Activated naive CD8-positive, alpha-beta T cell treated with anti-CD3 and anti-CD28 coated beads for 36 hours (primary cell): ENCODE measurements around the gene TOP2B. TPM values are rescaled to one million over a fixed set of nuclear protein-coding genes. Genes with fewer than 3 reads are reported as not detected.

Experiments used
- DNase-seq: peaks from one replicate; pipeline ENCODE4 v3.0.0; 2021
- H3K27ac Mint-ChIP-seq: one replicate; pipeline ENCODE4 v1.8.0; 2022; ENCODE audit warnings: mild to moderate bottlenecking, moderate library complexity, mixed read lengths
- H3K27me3 Mint-ChIP-seq: one replicate; pipeline ENCODE4 v1.8.0; 2022; ENCODE audit warnings: mild to moderate bottlenecking, mixed read lengths
- H3K36me3 Mint-ChIP-seq: one replicate; pipeline ENCODE4 v1.8.0; 2021; ENCODE audit warnings: mild to moderate bottlenecking, mixed read lengths
- H3K4me1 Mint-ChIP-seq: one replicate; pipeline ENCODE4 v1.8.0; 2021; ENCODE audit warnings: mixed read lengths
- H3K4me3 Mint-ChIP-seq: one replicate; pipeline ENCODE4 v1.8.0; 2022; ENCODE audit warnings: mild to moderate bottlenecking, moderate library complexity, mixed read lengths
- H3K9me3 Mint-ChIP-seq: one replicate; pipeline ENCODE4 v1.8.0; 2022; ENCODE audit warnings: mixed read lengths
- total RNA-seq, 2 experiments: library from RNA; stranded (reverse); gene quantifications; one replicate each; pipeline ENCODE4 v1.2.3, GENCODE V29; 2021

The TOP2B gene
- total RNA-seq, 2 experiments from 2014 or later, result 128 to 130 TPM

- H3K4me1 Mint-ChIP-seq, result no peaks in the 10 kb centered on the region
- no peak overlapping the region for H3K27ac Mint-ChIP-seq
- H3K36me3 Mint-ChIP-seq, result no peaks in the 10 kb centered on the region
- no peak overlapping the region for H3K4me3 Mint-ChIP-seq
- no peaks in the 10 kb centered on the region for H3K27me3 Mint-ChIP-seq
- no peak for DNase-seq
- H3K9me3 Mint-ChIP-seq, result no peaks in the 10 kb centered on the region
These were observed 77.6 kb downstream of the TOP2B start for GRCh38 chr3:25587094-25587493.

GRCh38 chr3:25586553-25586952 lies 78.2 kb downstream of the TOP2B start:
- Mint-ChIP-seq H3K4me1 (no peaks in the 10 kb centered on the region), H3K36me3 (no peaks in the 10 kb centered on the region), H3K27me3 (no peaks in the 10 kb centered on the region), H3K4me3 (no peak overlapping the region), H3K9me3 (no peaks in the 10 kb centered on the region), H3K27ac (no peak overlapping the region)
- no peak for DNase-seq

GRCh38 chr3:25586167-25586505 lies 78.6 kb downstream of the TOP2B start:
- Mint-ChIP-seq H3K9me3 (no peaks in the 10 kb centered on the region), H3K4me3 (no peak overlapping the region), H3K27ac (no peak overlapping the region), H3K4me1 (no peaks in the 10 kb centered on the region), H3K36me3 (no peaks in the 10 kb centered on the region), H3K27me3 (no peaks in the 10 kb centered on the region)
- no peak for DNase-seq

GRCh38 chr3:25585361-25586166 lies 79.1 kb downstream of the TOP2B start:
- Mint-ChIP-seq H3K27me3 (no peaks in the 10 kb centered on the region), H3K36me3 (no peaks in the 10 kb centered on the region), H3K4me3 (no peak overlapping the region), H3K4me1 (no peaks in the 10 kb centered on the region), H3K27ac (no peak overlapping the region), H3K9me3 (no peaks in the 10 kb centered on the region)
- no peak for DNase-seq

- no peak overlapping the region for H3K4me3 Mint-ChIP-seq
- no peak for DNase-seq
- no peak overlapping the region for H3K27ac Mint-ChIP-seq
- no peaks in the 10 kb centered on the region for H3K36me3 Mint-ChIP-seq
- H3K27me3 Mint-ChIP-seq, result no peaks in the 10 kb centered on the region
- no peaks in the 10 kb centered on the region for H3K4me1 Mint-ChIP-seq
- no peaks in the 10 kb centered on the region for H3K9me3 Mint-ChIP-seq
These were observed 80.5 kb downstream of the TOP2B start for GRCh38 chr3:25584011-25584789.

GRCh38 chr3:25583343-25583742 lies 81.4 kb downstream of the TOP2B start:
- Mint-ChIP-seq H3K4me1 (no peaks in the 10 kb centered on the region), H3K27ac (no peak overlapping the region), H3K27me3 (no peaks in the 10 kb centered on the region), H3K4me3 (no peak overlapping the region), H3K36me3 (no peaks in the 10 kb centered on the region), H3K9me3 (no peaks in the 10 kb centered on the region)
- no peak for DNase-seq

- Mint-ChIP-seq H3K4me3 (no peak overlapping the region), H3K27me3 (no peaks in the 10 kb centered on the region), H3K9me3 (no peaks in the 10 kb centered on the region), H3K4me1 (no peaks in the 10 kb centered on the region), H3K36me3 (no peaks in the 10 kb centered on the region), H3K27ac (no peak overlapping the region)
- DNase-seq, result no peak
These were observed 82.5 kb downstream of the TOP2B start for GRCh38 chr3:25582242-25582641.

- H3K4me3 Mint-ChIP-seq, result no peak overlapping the region
- H3K27ac Mint-ChIP-seq, result no peak overlapping the region
- no peaks in the 10 kb centered on the region for H3K9me3 Mint-ChIP-seq
- no peaks in the 10 kb centered on the region for H3K4me1 Mint-ChIP-seq
- no peaks in the 10 kb centered on the region for H3K36me3 Mint-ChIP-seq
- no peaks in the 10 kb centered on the region for H3K27me3 Mint-ChIP-seq
- no peak for DNase-seq
These were observed 82.9 kb downstream of the TOP2B start for GRCh38 chr3:25581823-25582222.

- Mint-ChIP-seq H3K27ac (no peak overlapping the region), H3K27me3 (no peaks in the 10 kb centered on the region), H3K36me3 (no peaks in the 10 kb centered on the region), H3K4me1 (no peaks in the 10 kb centered on the region), H3K9me3 (no peaks in the 10 kb centered on the region), H3K4me3 (no peak overlapping the region)
- DNase-seq, result no peak
These were observed 83.4 kb downstream of the TOP2B start for GRCh38 chr3:25581335-25581734.

- no peaks in the 10 kb centered on the region for H3K27me3 Mint-ChIP-seq
- no peak for DNase-seq
- no peaks in the 10 kb centered on the region for H3K9me3 Mint-ChIP-seq
- H3K36me3 Mint-ChIP-seq, result no peaks in the 10 kb centered on the region
- no peaks in the 10 kb centered on the region for H3K4me1 Mint-ChIP-seq
- no peak overlapping the region for H3K27ac Mint-ChIP-seq
- no peak overlapping the region for H3K4me3 Mint-ChIP-seq
These were observed 84.2 kb downstream of the TOP2B start for GRCh38 chr3:25580534-25580933.

GRCh38 chr3:25578059-25578458 lies 86.6 kb downstream of the TOP2B start:
- H3K4me1 Mint-ChIP-seq, result no peaks in the 10 kb centered on the region
- no peak overlapping the region for H3K27ac Mint-ChIP-seq
- H3K36me3 Mint-ChIP-seq, result no peaks in the 10 kb centered on the region
- no peaks in the 10 kb centered on the region for H3K27me3 Mint-ChIP-seq
- no peaks in the 10 kb centered on the region for H3K9me3 Mint-ChIP-seq
- H3K4me3 Mint-ChIP-seq, result no peak overlapping the region
- DNase-seq, result no peak

GRCh38 chr3:25576831-25577454 lies 87.8 kb downstream of the TOP2B start:
- H3K4me3 Mint-ChIP-seq, result no peak overlapping the region
- H3K36me3 Mint-ChIP-seq, result no peaks in the 10 kb centered on the region
- no peaks in the 10 kb centered on the region for H3K27me3 Mint-ChIP-seq
- no peak overlapping the region for H3K27ac Mint-ChIP-seq
- H3K9me3 Mint-ChIP-seq, result no peaks in the 10 kb centered on the region
- no peaks in the 10 kb centered on the region for H3K4me1 Mint-ChIP-seq
- no peak for DNase-seq

GRCh38 chr3:25576146-25576545 lies 88.6 kb downstream of the TOP2B start:
- no peaks in the 10 kb centered on the region for H3K27me3 Mint-ChIP-seq
- H3K9me3 Mint-ChIP-seq, result no peaks in the 10 kb centered on the region
- H3K36me3 Mint-ChIP-seq, result no peaks in the 10 kb centered on the region
- H3K4me3 Mint-ChIP-seq, result no peak overlapping the region
- no peak overlapping the region for H3K27ac Mint-ChIP-seq
- H3K4me1 Mint-ChIP-seq, result no peaks in the 10 kb centered on the region
- no peak for DNase-seq

- Mint-ChIP-seq H3K4me3 (no peak overlapping the region), H3K4me1 (no peaks in the 10 kb centered on the region), H3K27ac (no peak overlapping the region), H3K27me3 (no peaks in the 10 kb centered on the region), H3K9me3 (no peaks in the 10 kb centered on the region), H3K36me3 (no peaks in the 10 kb centered on the region)
- DNase-seq, result no peak
These were observed 89.7 kb downstream of the TOP2B start for GRCh38 chr3:25575001-25575400.

- H3K27me3 Mint-ChIP-seq, result no peaks in the 10 kb centered on the region
These were observed 90.4 kb downstream of the TOP2B start for GRCh38 chr3:25574172-25574765.

More at GRCh38 chr3:25574172-25574765, 90.4 kb downstream of the TOP2B start:
- no peak overlapping the region for H3K27ac Mint-ChIP-seq
- H3K36me3 Mint-ChIP-seq, result no peaks in the 10 kb centered on the region
- no peaks in the 10 kb centered on the region for H3K9me3 Mint-ChIP-seq
- DNase-seq, result no peak
- H3K4me3 Mint-ChIP-seq, result no peak overlapping the region
- H3K4me1 Mint-ChIP-seq, result no peaks in the 10 kb centered on the region
